Measurements from ENCODE around the gene ZNF654. TPM values are rescaled to one million over a fixed set of nuclear protein-coding genes. Genes with fewer than 3 reads are reported as not detected.

ZNF654 gene
- total and polyA plus RNA-seq, 9 of the 15 experiments (the other 6 are each of a cell fraction or from before 2014, with no cell fraction given): 2.4 to 8.6 (median 5.1) TPM

DNA sequence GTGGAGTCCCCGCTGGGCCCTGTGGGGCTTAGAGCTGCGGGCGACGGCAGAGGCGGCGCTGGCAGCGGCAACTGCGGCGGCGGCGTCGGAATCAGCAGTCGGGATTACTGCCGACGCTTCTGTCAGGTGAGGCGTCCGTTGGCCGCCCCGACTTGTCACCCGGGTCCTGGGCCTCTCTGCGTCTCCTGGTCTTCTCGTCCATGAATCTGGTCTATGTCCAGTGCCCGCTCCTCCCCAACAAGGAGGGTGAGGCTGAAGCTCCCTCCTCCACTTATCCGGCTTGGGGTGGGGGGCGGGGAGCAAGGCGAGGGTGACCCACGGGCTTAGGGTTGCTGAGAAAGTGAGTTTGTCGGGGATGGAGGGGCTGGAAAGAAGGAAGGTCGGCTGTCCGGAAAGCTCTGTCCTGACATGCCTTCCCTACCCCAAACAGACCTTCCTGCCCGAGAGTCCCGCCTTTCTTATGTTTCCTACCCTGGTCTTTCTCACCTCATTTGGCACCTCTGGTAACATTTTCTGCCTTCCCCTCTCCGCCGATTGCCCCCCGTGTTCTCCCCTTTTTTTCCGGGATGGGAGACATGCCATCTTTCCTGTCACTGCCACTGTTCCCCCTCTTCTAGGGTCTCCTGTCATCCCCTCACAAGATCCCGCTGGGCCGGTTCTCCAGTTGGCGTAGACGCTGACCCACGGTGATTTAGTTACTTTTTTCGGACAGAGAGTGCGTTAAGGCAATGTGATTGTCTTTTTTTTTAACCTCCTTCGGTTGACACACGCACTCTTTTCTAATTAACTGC, 520 bp downstream of the ZNF654 start:
- no peaks in the 10 kb centered on the region for H3K27me3 ChIP-seq (ENCODE audit: control insufficient read depth in 2 of 2, insufficient read depth in 2 of 2, low read length in 2 of 2)
- no peaks in the 10 kb centered on the region for H3K9me1 ChIP-seq (ENCODE audit: control insufficient read depth, insufficient read depth, low read length)
- FAIRE-seq (no peak), ATAC-seq (peak; percentile 36), DNase-seq (ENCODE audit: extremely low read depth in 1 of 4, low spot score in 3 of 4) (peak; percentile 18 to 51 (median 20))
- H3K4me3 ChIP-seq: peak overlapping the region; percentile 96
- BruUV-seq (replicated peaks): TSS peak; percentile 40
- H3K9ac ChIP-seq (ENCODE audit: insufficient read depth in 1 of 2, low read depth in 2 of 2, low read length in 2 of 2): peak overlapping the region; percentile 83 to 97
- CTCF ChIA-PET (ENCODE audit: low intra/inter-chr PET ratio): interaction anchor here (0.6 kb wide), 1 partner anchor 1089 kb away, joined by 3 read pairs; no protein-coding TSS in a partner anchor
- H3K9me3 ChIP-seq (replicated peaks; ENCODE audit: control insufficient read depth, insufficient read depth, low read depth, low read length): no peaks in the 10 kb centered on the region
- in situ Hi-C loops (cut with MboI): no loop called here
- peak overlapping the region; percentile 82 for H2AFZ ChIP-seq (ENCODE audit: low read depth, low read length)
- H3K36me3 ChIP-seq (ENCODE audit: control insufficient read depth, insufficient read depth, low read length): peaks cover 36% of the 10 kb centered on the region
- peaks cover 93% of the 10 kb centered on the region for H3K79me2 ChIP-seq (ENCODE audit: control insufficient read depth, insufficient read depth, low read length)
- WGBS (ENCODE audit: insufficient coverage, low coverage, missing lambda C conversion rate): 0% methylated on average over 33 of the region's 45 CpGs
- H4K20me1 ChIP-seq (replicated peaks; ENCODE audit: control insufficient read depth, insufficient read depth, low read length): 0 out of 2 replicates have a peak, but pooled peaks cover 2% of the 10 kb centered on the region
- peaks cover 0 to 11% of the 10 kb centered on the region in 2 experiments; a peak in 2 of 5 replicates for H3K4me1 ChIP-seq (replicated peaks in 1 of 2; ENCODE audit: control insufficient read depth in 2 of 2, insufficient read depth in 2 of 2, low read length in 2 of 2)
- H3K27ac ChIP-seq (ENCODE audit: extremely low read depth, low read depth, low read length): peak overlapping the region; percentile 85
- intact Hi-C loops (cut with micrococcal nuclease): loop anchor here (2.0 to 5.0 kb wide), 4 partner anchors 25 to 262 kb away; partner anchors contain the start of gene C3orf38
- POLR2A ChIA-PET: interaction anchor here (1.1 to 1.4 kb wide), 5 partner anchors 8 to 92 kb away, joined by 3 to 8 read pairs (median 4); no protein-coding TSS in a partner anchor
- H3K4me2 ChIP-seq (ENCODE audit: insufficient read depth, low read length): peak overlapping the region; percentile 94
- TF ChIP-seq CSDE1 (IDR thresholded peaks at IDR 0.05) (no peak), TARDBP (IDR thresholded peaks at IDR 0.05) (no peak), MAZ (CRISPR knock-in tag; conservative IDR thresholded peaks at IDR 0.05 in 1 of 2, IDR thresholded peaks at IDR 0.05 in 1 of 2) (0 out of 4 replicates have a peak, but pooled peaks of 1 of the 2 experiments have one; percentile 14), BHLHE40 (IDR thresholded peaks at IDR 0.05; ENCODE audit: low read length) (no peak), TAF1 (IDR thresholded peaks at IDR 0.05; ENCODE audit: control insufficient read depth, extremely low read depth, insufficient read depth, low read length, severe bottlenecking) (no peak), PTBP1 (IDR thresholded peaks at IDR 0.05; ENCODE audit: low read depth, low read length) (no peak), FOXM1 (IDR thresholded peaks at IDR 0.05; ENCODE audit: low read depth) (no peak), FOXM1 (CRISPR knock-in tag; IDR thresholded peaks at IDR 0.05; ENCODE audit: low read depth) (no peak), ZFP1 (CRISPR knock-in tag; IDR thresholded peaks at IDR 0.05) (no peak), BRD9 (IDR thresholded peaks at IDR 0.05; ENCODE audit: low read depth, partially characterized antibody) (no peak), HNRNPH1 (optimal IDR thresholded peaks at IDR 0.05; ENCODE audit: low read depth, low read length) (no peak)
- TF ChIP-seq, protein P1, sequence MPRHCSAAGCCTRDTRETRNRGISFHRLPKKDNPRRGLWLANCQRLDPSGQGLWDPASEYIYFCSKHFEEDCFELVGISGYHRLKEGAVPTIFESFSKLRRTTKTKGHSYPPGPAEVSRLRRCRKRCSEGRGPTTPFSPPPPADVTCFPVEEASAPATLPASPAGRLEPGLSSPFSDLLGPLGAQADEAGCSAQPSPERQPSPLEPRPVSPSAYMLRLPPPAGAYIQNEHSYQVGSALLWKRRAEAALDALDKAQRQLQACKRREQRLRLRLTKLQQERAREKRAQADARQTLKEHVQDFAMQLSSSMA (CRISPR knock-in tag; IDR thresholded peaks at IDR 0.05): no peak
- TF ChIP-seq, protein P2, sequence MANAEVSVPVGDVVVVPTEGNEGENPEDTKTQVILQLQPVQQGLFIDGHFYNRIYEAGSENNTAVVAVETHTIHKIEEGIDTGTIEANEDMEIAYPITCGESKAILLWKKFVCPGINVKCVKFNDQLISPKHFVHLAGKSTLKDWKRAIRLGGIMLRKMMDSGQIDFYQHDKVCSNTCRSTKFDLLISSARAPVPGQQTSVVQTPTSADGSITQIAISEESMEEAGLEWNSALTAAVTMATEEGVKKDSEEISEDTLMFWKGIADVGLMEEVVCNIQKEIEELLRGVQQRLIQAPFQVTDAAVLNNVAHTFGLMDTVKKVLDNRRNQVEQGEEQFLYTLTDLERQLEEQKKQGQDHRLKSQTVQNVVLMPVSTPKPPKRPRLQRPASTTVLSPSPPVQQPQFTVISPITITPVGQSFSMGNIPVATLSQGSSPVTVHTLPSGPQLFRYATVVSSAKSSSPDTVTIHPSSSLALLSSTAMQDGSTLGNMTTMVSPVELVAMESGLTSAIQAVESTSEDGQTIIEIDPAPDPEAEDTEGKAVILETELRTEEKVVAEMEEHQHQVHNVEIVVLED (CRISPR knock-in tag; IDR thresholded peaks at IDR 0.05): 0 out of 2 replicates have a peak, but pooled peaks have one; percentile 11
- TF ChIP-seq, protein P3, sequence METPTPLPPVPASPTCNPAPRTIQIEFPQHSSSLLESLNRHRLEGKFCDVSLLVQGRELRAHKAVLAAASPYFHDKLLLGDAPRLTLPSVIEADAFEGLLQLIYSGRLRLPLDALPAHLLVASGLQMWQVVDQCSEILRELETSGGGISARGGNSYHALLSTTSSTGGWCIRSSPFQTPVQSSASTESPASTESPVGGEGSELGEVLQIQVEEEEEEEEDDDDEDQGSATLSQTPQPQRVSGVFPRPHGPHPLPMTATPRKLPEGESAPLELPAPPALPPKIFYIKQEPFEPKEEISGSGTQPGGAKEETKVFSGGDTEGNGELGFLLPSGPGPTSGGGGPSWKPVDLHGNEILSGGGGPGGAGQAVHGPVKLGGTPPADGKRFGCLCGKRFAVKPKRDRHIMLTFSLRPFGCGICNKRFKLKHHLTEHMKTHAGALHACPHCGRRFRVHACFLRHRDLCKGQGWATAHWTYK (CRISPR knock-in tag; IDR thresholded peaks at IDR 0.05): no peak

All from K562 (cell line).